Ishikawa (cell line): ENCODE data around the gene TMPRSS2.

Experiments
- CEBPB ChIP-seq: IDR thresholded peaks from 2 replicates; pipeline ENCODE4 v1.6.1; 2012
- CREB1 ChIP-seq: IDR thresholded peaks from 2 replicates; pipeline ENCODE4 v1.6.1; 2012; ENCODE audit warnings: low read depth
- EGR1 ChIP-seq: IDR thresholded peaks from 2 replicates; pipeline ENCODE4 v1.6.1; 2012
- EP300 ChIP-seq: IDR thresholded peaks from 2 replicates; pipeline ENCODE4 v1.6.1; 2012; ENCODE audit warnings: borderline replicate concordance
- FOXM1 ChIP-seq: IDR thresholded peaks from 2 replicates; pipeline ENCODE4 v1.6.1; 2012; ENCODE audit warnings: low read depth, borderline replicate concordance
- NFIC ChIP-seq: IDR thresholded peaks from 2 replicates; pipeline ENCODE4 v1.6.1; 2012
- RAD21 ChIP-seq: IDR thresholded peaks from 2 replicates; pipeline ENCODE4 v1.6.1; 2012; ENCODE audit warnings: low read depth
- TAF1 ChIP-seq: IDR thresholded peaks from 2 replicates; pipeline ENCODE4 v1.6.1; 2012; ENCODE audit warnings: low read depth, mild to moderate bottlenecking
- TCF12 ChIP-seq: IDR thresholded peaks from 2 replicates; pipeline ENCODE4 v1.6.1; 2012; ENCODE audit warnings: low read depth
- TEAD4 ChIP-seq: IDR thresholded peaks from 2 replicates; pipeline ENCODE4 v1.6.1; 2012
- YY1 ChIP-seq: IDR thresholded peaks from 2 replicates; pipeline ENCODE4 v1.6.1; 2012; ENCODE audit warnings: low read depth
- ZBTB7A ChIP-seq: IDR thresholded peaks from 2 replicates; pipeline ENCODE4 v1.6.1; 2012; ENCODE audit warnings: low read depth
- TF ChIP-seq, protein P1 (sequence below): IDR thresholded peaks from 2 replicates; pipeline ENCODE4 v1.6.1; 2012; ENCODE audit warnings: low read depth, mild to moderate bottlenecking
- TF ChIP-seq, protein P2 (sequence below): IDR thresholded peaks from 2 replicates; pipeline ENCODE4 v1.6.1; 2012
- TF ChIP-seq, protein P3 (sequence below): IDR thresholded peaks from 2 replicates; pipeline ENCODE4 v1.6.1; 2012

Gene TMPRSS2

DNA sequence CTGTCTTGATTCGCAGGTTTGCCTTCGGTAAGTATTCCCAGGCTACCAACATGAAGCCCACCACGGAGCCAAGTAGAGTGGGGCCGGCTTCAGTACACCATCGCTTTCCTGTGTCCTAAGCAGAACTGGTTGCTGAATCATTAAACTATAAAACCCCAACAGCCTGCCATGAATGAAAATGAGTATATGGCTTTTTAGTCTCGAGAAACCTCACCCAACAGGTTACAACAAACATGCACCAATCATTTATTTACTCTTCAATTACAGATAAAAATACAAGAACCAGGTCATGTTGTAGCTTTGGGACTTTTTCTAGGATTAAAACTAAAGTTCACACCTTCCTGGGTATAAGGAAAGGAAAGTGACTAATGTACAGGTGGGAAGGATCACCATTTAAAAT is 7.6 kb downstream of the TMPRSS2 start:
- TF ChIP-seq RAD21 (no peak), TEAD4 (no peak), TCF12 (no peak), ZBTB7A (no peak), EGR1 (no peak), EP300 (no peak), TAF1 (no peak), CREB1 (no peak), NFIC (no peak), YY1 (no peak), FOXM1 (no peak), CEBPB (no peak)
- TF ChIP-seq, protein P1, sequence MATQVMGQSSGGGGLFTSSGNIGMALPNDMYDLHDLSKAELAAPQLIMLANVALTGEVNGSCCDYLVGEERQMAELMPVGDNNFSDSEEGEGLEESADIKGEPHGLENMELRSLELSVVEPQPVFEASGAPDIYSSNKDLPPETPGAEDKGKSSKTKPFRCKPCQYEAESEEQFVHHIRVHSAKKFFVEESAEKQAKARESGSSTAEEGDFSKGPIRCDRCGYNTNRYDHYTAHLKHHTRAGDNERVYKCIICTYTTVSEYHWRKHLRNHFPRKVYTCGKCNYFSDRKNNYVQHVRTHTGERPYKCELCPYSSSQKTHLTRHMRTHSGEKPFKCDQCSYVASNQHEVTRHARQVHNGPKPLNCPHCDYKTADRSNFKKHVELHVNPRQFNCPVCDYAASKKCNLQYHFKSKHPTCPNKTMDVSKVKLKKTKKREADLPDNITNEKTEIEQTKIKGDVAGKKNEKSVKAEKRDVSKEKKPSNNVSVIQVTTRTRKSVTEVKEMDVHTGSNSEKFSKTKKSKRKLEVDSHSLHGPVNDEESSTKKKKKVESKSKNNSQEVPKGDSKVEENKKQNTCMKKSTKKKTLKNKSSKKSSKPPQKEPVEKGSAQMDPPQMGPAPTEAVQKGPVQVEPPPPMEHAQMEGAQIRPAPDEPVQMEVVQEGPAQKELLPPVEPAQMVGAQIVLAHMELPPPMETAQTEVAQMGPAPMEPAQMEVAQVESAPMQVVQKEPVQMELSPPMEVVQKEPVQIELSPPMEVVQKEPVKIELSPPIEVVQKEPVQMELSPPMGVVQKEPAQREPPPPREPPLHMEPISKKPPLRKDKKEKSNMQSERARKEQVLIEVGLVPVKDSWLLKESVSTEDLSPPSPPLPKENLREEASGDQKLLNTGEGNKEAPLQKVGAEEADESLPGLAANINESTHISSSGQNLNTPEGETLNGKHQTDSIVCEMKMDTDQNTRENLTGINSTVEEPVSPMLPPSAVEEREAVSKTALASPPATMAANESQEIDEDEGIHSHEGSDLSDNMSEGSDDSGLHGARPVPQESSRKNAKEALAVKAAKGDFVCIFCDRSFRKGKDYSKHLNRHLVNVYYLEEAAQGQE, result no peak
- TF ChIP-seq, protein P2, sequence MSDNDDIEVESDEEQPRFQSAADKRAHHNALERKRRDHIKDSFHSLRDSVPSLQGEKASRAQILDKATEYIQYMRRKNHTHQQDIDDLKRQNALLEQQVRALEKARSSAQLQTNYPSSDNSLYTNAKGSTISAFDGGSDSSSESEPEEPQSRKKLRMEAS, result no peak
- TF ChIP-seq, protein P3, sequence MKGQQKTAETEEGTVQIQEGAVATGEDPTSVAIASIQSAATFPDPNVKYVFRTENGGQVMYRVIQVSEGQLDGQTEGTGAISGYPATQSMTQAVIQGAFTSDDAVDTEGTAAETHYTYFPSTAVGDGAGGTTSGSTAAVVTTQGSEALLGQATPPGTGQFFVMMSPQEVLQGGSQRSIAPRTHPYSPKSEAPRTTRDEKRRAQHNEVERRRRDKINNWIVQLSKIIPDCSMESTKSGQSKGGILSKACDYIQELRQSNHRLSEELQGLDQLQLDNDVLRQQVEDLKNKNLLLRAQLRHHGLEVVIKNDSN, result no peak

DNA sequence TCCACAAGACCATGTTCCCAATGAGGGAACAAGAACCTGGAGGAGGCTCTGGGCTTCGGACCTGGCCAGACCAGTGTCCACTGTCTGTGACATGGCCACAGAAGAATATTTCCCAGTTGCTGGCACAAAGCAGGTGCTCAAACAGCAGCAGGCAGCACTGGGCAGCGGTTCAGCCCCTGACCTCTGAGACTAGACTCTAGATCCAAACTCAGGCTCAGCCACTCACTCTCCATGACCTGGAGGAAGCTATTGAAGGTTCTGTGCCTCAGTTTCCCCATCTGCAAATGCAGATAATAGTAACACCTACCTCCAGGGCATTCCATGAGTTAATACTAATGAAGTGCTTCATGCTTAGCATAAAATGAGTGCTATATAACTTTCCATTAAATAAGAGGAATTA is 8.0 kb downstream of the TMPRSS2 start:
- no peak for TF ChIP-seq RAD21
- TF ChIP-seq TEAD4, result no peak
- TF ChIP-seq EGR1, result no peak
- TF ChIP-seq, protein P1, result no peak

DNA sequence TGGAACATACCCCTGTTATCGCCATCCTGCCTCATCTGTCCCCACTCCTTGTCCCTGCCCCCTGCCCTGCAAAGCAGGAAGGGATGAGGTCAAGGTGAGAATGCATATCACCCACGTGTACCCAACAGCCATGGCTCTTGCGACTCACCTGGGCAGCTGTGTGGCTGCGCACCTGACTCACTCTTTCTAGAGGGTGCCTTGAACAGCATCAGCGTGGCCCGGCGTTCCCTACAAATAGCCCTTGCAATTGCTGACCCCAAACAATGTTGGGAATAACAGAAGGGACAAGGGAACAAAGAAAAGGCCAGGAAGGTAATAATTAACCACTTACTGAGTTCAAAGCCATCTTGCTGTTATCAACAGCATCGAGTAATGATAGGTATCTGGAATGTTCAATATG is 10.2 kb downstream of the TMPRSS2 start:
- TF ChIP-seq YY1 (no peak), NFIC (no peak), TEAD4 (no peak), TCF12 (no peak), ZBTB7A (no peak), RAD21 (no peak), TAF1 (no peak), EP300 (no peak), FOXM1 (no peak), CEBPB (no peak), EGR1 (no peak), CREB1 (no peak)
- TF ChIP-seq, protein P2, result no peak
- TF ChIP-seq, protein P1, result no peak
- TF ChIP-seq, protein P3, result no peak

DNA sequence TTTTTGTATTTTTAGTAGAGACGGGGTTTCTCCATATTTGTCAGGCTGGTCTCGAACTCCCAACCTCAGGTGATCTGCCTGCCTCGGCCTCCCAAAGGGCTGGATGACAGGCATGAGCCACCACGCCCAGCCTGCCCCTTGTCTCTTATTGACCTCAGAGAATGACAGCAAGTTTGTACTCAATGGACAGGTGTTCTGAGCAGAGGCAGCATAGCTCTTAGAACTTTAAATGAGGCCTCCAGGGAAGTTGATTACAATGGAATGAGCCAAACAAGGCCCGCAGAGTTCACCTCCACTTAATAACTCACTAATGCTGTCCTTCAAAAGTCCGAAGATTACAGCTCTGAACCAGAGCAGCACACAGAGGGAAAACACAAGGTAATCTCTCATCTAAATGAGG is 10.9 kb downstream of the TMPRSS2 start:
- no peak for TF ChIP-seq ZBTB7A
- no peak for TF ChIP-seq CEBPB
- TF ChIP-seq TEAD4, result no peak

DNA sequence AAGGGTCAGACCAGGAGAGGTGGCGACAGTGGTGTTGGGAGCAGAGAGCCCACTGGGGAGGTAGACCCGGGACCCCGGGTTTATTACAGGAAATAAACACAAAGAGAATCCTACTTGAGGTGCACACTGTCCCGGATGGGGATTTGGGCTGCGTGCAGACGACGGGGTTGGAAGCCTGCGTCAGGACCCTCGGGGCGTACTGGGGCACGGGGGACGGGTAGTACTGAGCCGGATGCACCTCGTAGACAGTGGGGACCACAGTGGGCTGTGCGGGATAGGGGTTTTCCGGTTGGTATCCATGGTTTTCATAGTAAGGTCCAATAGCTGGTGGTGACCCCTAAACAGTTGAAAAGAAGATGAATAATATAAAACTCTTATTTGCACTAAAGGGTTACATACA is 13.7 kb downstream of the TMPRSS2 start:
- no peak for TF ChIP-seq FOXM1
- TF ChIP-seq YY1, result no peak
- TF ChIP-seq TAF1, result no peak
- TF ChIP-seq EP300, result no peak
- TF ChIP-seq, protein P3, result no peak
